Measurements from ENCODE around the gene GON4L.
"Not testable (repeated sequence)": the region's sequence is repeated elsewhere in the genome, so short reads cannot be mapped to it uniquely, and the experiment has no call there.

GON4L gene

DNA sequence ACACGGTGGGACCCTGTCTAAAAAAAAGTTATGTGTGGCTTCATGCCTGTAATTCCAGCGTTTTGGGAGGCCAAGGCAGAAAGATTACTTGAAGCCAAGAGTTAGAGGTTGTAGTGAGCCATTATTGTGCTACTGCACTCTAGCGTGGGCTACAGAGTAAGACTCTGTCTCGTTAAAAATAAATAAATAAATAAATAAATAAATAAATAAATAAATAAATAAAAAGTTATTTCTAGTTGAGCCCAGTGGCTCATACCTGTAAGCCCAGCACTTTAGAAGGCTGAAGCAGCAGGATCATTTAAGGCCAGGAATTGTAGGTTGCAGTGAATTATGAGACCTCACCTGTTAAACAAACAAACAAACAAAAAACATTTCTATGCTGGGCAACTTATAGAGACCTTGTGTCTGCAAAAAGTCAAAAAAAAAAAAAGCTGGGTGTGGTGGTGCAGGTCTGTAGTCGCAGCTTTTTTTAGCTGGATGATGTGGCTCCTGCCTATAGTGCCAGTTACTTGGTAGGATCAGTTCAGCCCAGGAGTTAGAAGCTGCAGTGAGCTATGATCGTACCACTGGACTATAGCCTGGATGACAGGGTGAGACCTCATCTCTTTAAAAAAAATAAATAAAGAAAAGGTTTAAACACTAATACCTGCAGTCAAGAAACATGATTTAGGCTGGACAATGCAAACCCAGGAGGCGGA is 25.6 kb downstream of the GON4L start:
- DNase-seq (ENCODE audit: low read depth): no peak

DNA sequence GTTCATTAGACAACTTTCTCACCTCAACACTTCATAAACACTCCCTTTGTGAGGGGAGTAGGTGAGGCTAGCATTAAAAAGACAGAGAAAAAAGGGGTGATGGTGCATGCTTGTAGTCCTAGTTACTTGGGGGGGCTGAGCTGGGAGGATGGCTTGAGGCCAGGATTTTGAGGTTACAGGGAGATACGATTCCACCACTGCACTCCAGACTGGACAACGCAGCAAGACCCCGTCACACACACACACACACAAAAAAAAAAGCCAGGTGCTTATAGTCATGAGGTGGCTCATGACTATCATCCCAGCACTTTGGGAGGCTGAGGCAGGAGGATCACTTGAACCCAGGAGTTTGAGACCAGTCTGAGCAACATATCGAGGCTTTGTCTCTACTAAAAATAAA is 29.6 kb downstream of the GON4L start:
- no peak for DNase-seq (ENCODE audit: low read depth)

- DNase-seq (ENCODE audit: low read depth): no peak
These were observed 40.7 kb downstream of the GON4L start for GRCh38 chr1:155816351-155816750.

DNA sequence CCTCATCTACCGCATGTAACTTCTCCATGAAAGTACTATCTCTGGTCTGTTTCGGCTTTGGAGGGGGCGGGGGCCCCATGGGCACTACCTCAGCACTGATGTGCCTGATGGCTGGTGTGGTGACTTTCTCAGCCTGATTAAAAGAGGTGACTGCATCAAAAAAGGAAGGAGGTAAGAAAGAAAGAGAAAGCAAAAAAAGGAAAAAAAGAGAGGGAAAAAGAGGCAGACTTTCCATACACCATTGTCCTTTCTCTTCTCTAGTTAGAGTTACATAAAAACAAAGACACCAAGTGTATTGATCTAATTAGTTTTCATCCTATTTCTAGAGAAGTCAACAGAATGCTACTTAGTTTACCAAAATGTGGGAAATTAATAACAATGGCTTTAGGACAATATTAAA is 43.3 kb downstream of the GON4L start:
- no peak for DNase-seq (ENCODE audit: low read depth)

GRCh38 chr1:155812878-155813277 is 44.1 kb downstream of the GON4L start:
- DNase-seq (ENCODE audit: low read depth): no peak

DNA sequence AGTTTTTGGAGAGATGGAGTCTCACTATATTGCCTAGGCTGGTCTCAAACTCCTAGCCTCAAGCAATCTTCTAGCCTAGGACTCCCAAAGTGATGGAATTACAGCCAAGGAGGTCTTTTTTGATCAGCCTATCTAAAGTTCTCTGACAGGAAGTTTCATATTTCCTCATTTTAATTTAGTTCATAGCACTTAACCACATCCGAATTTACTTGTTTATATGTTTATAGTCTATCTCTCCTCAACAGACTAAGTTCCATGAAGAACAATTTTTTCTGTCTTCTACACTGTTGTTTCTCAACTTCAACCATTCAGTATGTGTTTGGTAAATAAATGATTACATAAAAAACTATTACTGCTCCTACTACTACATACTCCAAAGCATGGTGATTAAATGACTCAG is 47.9 kb downstream of the GON4L start:
- no peak for DNase-seq (ENCODE audit: low read depth)

GRCh38 chr1:155801149-155801548 is 55.9 kb downstream of the GON4L start:
- DNase-seq (ENCODE audit: low read depth): peak; percentile 88

- not testable (repeated sequence) for DNase-seq (ENCODE audit: low read depth)
These were observed 61.4 kb downstream of the GON4L start for GRCh38 chr1:155795618-155796017.

GRCh38 chr1:155794605-155795245 is 62.3 kb downstream of the GON4L start:
- DNase-seq (ENCODE audit: low read depth): peak; percentile 20

DNA sequence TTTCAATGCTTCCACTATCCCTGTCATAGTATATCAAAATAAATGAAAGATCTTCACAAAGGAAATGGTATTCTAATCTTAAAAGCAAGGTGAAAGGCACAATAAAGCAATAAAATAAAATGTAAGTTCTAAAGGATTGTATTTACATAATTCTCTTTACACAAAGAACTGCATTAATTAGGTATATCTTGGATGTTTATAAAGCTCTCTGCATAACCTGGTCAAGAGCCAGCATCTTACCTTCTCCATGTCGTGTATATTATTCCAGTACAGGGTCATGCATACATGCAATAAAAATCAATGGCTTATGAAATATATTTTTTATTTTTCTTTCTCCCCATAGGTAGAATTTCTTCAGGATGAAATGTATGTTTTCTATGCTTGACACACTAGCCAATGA is 63.8 kb downstream of the GON4L start:
- DNase-seq (ENCODE audit: low read depth): no peak

DNA sequence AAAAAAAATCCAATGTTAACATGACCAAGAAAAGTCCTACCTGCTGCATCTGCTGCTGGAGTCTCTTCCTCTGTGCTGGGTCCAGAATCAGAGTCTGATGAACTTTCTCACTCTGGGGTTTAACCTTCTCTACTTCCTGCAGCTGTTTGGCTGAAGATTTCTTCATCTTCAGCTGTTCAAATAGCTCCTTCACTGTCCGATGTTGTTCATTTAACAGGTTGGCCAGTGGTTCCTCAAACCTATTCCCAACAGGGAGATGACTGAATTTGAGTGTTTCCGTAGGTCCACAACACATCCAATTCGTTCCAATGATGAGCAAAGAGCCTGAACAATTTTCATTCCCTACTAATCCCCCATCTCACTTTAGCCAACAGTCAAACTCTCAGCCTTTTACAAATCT is 79.4 kb downstream of the GON4L start:
- DNase-seq (ENCODE audit: low read depth): no peak

DNA sequence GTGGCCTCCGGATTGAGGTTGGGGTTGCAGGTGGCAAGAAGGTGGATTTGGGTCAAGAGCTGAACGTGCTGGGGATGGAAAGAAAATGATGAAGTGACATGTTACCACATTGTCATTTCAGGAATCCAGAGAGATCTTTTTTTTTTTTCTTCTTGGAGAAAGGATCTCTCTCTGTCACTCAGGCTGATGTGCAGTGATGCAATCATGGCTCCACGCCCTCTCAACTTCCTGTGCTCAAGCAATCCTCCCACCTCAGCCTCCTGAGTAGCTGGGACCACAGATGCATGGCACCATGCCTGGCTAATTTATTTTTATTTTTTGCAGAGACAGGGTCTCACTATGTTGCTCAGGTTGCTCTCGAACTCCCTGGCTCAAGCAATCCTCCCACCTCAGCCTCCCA is 80.6 kb downstream of the GON4L start:
- DNase-seq (ENCODE audit: low read depth): peak; percentile 26

DNA sequence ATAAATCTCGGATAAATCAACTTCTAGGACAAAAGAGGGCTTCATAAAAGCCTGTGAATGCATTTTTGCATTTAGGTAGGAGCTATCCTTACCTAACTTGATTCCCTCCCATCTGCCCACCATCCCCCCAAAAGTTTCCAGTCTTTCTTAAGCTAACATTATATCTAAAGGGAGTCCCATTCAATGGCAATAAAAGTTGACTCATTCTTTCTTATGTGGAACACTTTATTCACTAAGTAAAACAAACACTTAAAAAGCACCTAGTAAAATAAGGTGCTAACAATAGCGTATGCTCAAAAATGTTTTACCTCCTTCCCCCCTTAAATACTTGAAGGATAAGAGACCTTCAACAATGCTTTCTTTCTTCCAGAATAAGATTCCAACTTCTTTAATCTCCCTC is 83.8 kb downstream of the GON4L start:
- DNase-seq (ENCODE audit: low read depth): no peak

DNA sequence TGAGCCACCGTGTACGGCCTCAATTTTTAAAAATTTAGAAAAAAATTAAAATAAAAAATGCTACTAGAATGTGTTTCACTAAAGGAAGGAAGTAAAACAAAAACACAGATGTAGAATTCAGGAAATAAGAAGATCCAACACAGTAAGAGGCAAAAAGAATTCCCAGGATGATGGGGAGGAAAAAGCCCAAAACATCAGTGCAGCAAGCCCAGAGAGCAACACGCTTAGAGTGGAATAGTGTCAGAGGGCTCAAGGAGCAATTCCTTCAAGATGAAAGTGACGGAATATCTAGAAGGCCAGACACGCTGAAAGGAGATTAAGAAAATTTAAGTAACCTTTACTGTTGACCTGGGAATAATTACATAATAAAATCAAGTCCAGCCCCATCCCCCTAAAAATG is 87.8 kb downstream of the GON4L start:
- no peak for DNase-seq (ENCODE audit: low read depth)

DNA sequence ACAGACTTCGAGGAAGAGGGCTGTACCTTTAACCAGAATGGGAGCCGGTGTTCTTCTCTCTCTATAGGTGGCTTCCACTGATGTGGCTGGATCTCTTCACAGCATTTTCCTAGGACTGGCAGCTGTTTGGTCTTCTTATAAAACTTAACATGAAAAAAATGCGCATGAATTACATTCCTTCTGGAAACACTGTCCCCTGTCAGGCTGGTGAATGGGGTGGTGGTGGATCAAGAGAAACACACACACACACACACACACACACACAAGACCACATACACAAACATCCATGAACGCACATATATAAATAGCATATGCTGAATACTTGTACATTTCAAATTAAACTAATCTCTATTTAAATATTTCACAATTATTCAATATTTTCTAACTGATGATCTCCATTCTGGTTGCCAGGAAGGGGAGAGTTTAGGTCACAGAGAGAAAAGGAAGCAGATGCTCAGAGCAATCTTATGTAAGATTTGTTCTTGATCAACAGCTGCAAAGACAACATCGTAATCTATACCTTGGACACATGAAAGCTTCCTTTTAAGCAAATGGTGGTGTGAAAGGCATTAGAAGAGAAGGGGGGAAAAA is 89.5 kb downstream of the GON4L start:
- not testable (repeated sequence) for DNase-seq (ENCODE audit: low read depth)

DNA sequence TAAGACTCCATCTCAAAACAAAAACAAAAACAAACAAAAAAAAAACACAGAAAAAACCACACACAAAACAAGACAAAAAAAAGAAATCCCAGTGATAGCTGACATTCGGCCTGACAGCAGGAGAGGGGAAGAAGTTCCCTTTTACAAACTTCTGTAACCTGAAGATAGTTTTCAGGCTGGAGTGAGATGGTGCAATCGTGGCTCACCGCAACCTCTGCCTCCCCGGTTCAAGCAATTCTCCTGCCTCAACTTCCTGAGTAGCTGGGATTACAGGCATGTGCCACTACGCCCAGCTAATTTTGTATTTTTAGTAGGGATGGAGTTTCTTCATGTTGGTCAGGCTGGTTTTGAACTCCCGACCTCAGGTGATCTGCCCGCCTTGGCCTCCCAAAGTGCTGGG is 93.0 kb downstream of the GON4L start:
- DNase-seq (ENCODE audit: low read depth): not testable (repeated sequence)

DNA sequence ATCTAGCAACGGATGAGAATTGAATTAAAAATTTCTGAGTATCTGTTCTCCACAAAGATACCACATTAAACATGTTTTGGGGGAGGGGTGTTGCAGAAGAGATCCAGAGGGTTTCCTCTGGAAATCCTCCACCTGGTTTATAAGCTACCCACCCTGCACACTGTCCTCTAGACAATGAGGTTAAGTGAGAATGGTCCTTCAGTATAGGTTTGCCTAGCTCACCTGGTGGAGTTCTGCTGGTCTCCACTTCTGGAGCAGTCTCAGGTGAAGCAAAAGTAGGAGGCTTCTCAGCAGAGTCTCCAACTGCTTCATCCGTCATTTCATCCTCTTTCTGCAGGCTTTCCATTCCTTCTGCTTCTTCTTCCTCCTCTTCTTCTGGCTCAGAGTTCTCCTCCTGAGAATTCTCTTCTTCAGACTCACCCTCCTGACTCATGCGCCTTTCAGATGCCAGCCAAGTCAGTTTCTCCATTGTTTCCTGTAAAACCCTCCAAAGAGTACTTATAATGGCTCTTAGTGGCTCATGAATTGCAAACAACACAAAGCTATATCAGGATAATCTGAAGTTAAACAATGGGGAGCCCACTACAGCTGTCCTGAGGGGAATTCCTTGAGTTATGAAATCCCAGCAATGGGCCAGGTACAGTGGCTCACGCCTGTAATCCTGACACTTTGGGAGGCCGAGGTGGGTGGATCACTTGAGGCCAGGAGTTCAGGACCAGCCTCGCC is 93.8 kb downstream of the GON4L start:
- peak; percentile 96 for DNase-seq (ENCODE audit: low read depth)

DNA sequence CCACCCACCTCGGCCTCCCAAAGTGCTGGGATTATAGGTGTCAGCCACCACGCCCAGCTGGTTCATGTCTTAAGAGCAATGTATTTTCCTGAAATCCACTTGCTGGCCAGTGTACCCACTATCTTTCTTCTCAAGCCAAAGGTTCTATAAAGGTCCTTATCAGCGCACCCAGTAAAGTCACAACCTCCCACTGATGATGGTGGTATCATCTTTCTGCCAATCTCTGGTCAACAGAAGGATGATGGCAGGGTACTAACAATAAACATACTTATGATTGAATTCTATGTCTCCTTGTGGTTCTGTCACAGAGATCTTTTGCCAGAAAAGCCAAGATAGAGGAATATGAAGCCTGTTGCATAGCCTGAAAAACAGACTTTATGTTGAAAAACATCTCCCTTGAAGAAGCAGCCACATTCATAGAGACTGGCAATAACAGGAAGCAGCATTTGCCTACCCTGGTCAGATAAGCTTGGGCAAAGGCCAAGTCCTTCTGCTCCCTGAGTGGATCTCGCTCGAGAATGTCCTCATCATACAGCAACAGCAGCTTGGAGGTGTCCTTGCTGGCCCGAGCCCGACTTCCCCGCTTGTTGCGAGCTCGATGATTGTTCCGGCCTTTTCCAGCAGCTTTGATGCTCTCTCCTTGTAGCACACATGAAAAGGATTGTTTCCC is 95.1 kb downstream of the GON4L start:
- no peak for DNase-seq (ENCODE audit: low read depth)

DNA sequence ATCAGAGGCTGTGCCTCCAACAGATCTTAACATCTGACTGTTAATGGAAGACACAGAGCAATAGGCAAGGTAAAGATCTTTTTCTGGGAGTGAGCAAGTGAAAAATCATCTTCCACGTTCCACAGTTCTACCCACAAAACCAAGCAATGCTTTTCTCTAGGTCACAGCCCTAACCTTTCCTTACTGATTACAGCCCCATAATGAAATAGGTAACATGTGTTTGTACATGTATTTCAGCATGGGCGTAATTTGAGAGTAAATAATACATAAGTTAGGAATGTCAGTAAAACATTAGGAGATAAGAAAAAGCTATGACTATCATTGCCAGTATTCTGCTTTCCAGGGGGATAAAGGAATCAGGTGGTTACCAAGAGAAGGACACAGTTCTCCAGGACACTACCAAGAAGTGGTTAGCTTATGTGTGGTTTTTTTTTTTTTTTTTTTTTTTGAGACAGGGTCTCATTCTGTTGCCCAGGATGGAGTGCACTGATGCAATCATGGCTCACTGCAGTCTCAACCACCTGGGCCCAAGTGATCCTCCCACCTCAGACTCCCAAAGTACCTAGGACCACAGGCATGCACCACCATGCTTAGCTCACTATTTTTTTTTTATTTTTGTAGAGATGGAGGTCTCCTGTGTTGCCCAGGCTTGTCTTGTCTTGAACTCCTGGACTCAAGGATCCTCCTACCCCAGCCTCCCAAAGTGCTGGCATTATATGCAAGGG is 96.1 kb downstream of the GON4L start:
- no peak for DNase-seq (ENCODE audit: low read depth)

GRCh38 chr1:155759966-155760630 is 96.9 kb downstream of the GON4L start:
- no peak for DNase-seq (ENCODE audit: low read depth)

GRCh38 chr1:155759017-155759416 is 98.0 kb downstream of the GON4L start:
- DNase-seq (ENCODE audit: low read depth): not testable (repeated sequence)

Measured in ELR (cell line).